HG03378 (cell line): Measurements from ENCODE around the gene GPR157.
"Not testable (repeated sequence)": the region's sequence is repeated elsewhere in the genome, so short reads cannot be mapped to it uniquely, and the experiment has no call there.

ENCODE experiments used
- ATAC-seq: cut with Tn5 transposase; IDR thresholded peaks from one replicate; pipeline ENCODE4 v1.9.1; 2021; ENCODE audit warnings: mild to moderate bottlenecking, moderate library complexity; ENCODE audit not compliant: unreplicated experiment

GPR157 gene

DNA sequence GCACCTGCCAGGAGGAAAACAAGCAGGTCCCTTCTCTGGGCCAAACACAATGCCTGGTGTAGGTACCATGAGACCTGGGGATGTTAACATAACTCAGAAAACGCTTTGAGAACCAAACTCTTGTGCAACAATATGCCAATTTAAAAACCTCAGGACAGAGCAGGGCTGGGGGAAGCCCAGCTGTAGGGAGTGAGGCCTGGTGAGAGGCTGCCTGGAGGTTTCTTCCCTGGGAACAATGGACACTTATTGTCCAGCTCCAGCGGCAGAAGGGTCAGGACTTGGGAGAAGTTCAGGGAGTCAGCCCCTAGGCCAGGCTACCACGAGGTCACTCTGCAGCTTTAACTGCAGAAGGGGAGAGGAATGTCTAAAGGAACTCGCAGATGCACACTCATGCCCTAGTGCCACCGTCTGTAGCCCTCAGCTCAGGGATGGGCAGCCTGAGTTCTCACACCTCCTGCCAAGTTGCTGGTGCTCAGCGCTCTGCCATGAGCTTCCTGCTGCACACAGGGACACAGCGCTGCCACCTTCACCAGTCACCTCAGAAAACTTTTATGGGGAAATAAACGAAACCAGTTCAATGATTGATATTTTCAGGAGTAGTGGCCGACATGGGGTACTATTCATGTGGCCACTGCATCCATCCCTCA lies 8.5 kb downstream of the GPR157 start:
- no peak for ATAC-seq

DNA sequence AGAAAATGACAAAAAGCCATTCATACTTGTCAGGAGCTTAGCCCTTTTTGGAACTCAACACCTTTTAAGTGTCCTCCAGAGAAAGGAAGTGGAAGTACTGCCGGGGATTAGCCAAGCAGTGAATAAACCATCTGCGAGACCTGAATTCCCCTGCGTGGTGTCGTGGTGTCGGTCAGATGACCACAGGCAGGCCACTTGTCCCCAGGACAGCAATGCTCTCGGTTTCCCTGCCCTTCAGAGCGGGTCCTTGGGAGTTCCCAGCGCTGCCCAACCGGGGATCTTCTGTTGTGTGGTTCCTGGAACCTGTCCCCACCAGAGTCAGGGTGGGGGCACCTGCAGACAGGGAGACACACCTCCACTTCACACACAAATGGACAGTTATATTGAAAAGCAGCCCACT lies 9.2 kb downstream of the GPR157 start:
- ATAC-seq: no peak

DNA sequence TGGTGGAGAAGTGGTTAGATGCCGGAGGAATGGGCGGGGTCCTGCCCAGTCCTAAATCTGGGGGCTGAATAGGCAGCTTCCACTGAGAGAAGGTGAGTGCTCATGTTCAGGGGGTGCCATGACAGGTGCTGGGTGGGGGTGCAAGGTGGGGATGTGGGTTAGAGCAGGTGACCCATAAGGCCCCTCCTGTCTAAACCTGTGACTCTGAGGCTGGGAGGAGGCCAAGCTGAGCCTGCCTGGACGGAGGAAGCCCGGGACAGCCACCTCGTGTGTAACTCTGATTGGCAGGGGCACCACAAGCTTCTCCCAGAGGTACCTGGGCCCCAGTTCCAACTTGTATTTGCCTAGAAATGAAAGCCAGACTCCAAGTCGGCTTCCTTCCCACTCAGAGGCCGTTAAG lies 10.7 kb downstream of the GPR157 start:
- ATAC-seq: no peak

DNA sequence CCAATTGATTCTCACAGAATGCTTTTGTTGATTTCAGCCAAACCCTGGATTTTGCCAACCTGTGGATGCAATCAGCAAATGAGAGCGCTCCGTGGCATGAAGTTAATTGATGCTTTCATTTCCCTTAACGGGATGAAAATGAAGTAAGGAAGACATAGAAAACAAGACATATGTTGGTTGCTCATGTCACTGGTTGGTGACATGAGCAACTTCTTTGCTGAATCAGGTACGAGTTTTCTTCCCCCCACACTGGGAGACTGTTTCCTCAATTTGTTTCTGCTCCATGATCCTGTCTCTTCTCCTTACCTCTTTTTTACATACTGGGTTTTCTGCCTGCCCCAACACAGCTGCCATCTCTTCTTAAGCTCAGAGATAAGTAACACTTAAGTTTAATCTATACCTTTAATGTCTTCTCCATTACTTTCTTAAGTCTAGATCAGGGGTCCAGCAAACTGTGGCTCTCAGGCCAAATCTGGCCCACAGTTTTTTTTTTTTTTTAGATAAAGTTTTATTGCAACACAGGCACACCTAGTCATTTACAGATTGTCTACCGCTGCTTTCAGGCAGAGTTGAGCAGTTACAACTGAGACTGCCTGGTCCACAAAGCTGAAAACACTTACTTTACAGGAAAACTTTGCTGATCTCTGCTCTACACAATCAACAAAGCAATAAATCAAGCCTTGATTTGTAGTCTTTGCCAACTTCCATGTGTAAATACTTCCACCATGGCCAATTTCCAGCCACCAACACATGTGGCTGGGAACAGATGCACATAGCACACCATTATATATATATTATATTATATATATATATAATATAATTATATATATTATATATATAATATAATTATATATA lies 13.3 kb downstream of the GPR157 start:
- ATAC-seq: no peak

DNA sequence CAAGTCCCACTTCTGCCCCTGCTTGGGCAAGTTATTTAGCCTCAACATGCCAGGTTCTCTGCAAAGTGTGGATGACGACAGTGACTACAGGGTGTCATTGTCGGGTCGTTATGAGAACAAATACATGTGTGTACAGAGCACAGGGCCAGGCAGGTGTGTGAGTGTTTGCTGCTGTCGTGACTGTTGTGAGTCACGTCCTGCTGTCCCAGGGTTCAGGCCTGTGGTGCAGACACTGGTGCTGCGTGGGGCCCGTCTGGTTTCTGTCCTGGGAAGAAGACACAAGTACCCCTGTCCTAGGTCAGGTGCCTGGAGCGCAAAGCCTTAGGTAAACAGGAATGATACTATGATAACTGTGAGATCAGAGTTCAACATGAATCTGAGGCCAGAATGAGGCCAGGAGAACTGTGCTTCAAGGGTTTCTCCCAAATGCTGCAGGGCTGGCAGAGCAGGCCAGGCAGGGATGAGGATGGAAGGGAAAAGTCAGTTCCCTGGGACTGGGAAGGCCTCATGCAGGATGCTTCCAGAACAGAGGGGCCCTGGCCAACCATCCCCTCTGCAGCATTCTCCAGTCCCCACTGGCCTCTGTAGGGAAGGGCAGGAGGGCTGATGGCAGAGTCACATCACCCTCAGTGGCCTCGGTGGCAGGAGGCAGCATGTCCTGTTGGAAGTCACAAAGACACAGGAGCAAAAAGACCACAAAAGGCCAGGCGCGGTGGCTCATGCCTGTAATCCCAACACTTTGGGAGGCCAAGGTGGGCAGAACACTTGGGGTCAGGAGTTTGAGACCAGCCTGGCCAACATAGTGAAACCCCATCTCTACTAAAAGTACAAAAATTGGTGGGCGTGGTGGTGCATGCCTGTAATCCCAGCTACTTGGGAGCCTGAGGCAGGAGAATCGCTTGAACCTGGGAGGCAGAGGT lies 15.7 kb downstream of the GPR157 start:
- no peak for ATAC-seq

DNA sequence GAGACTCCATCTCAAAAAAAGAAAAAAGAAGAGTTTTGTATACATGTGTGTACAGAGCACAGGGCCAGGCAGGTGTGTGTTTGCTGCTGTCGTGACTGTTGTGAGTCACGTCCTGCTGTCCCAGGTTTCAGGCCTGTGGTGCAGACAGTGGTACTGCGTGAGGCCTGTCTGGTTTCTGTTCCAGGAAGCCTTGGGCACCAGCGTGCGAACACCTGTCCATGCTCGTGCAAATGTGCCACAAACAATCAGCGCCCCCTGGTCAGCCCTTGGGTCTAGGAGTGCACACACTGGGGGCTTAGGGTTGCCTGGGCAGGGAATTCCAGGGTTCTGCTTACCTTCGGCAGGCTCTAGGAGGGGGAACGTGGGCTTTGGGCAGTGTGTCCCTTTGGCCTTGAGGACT lies 16.9 kb downstream of the GPR157 start:
- no peak for ATAC-seq

DNA sequence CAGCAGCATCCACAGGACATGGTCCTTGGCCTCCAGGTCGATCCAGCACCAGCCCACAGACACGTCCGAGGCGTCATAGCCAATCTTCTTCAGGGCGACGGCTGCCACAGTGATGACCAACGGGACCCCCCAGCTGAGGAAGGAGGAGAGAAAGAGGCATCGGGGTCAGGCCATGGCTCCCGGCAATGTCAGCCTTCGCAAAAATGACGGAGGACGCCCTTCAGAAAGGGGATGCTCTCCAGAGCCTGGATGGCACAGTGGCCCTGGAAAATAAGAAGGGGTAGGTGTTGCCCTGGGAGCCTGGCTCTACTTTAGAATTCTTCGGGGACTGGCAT lies 17.6 kb downstream of the GPR157 start:
- no peak for ATAC-seq

DNA sequence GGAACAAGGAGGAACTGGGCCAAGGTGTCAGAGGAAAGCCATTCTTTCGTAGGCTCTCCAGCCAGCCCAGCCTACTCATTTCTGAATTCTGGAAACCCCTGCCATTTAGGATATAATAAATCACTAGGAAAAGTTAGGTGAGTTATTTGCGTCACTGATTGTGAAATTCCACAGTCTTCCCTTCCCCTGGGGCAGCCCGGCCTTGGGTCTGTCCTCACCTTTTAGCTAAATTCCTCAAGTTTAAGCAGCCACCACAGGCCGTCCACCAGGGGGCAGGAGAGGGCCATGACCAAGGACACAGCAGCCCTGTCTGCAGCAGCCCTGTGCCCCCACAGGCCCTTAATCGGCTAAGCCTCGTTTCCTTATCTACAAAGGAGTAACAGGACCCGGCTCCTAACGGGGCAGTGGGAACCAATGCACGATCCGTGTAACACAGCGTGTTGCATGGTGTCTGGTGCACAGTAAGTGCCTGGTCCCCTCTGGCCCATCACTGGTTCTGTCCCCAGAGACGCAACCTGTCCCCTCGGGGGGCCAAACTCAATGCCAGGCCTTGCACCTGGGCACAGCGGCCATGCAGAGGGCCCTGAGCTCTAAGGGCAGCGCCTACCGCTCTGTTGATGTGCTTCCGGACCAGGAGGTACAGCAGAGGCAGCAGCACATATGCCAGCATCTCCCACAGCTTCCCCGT lies 18.1 kb downstream of the GPR157 start:
- ATAC-seq: no peak

DNA sequence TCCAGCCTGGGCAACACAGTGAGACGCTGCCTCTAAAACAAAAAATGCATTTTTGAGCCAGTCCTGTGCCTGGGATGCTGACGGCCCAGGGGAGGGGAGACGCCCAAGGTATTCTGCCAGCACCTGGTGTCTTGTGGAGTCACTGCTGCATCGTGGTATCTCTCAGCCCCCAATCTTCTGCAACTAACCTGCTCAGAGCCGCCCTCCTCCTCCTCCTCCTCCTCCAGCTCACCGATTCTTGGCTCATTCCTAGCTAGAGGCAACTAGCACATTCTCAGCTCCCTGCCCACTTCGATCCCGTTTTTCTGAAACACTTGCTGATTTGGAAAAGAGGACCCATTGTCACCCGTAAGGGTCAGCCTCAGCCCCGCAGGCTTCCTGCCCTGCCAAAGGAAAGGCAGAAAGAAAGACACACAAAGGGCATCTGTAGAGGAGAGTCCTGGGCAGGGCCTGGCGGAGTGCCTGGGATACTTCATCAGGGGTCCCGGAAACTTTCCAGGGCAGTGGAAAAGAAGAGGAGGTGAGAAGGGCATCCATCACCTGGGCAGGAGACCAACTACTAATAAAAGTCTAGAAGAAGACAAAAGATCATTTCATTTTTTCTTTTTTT lies 20.7 kb downstream of the GPR157 start:
- no peak for ATAC-seq

DNA sequence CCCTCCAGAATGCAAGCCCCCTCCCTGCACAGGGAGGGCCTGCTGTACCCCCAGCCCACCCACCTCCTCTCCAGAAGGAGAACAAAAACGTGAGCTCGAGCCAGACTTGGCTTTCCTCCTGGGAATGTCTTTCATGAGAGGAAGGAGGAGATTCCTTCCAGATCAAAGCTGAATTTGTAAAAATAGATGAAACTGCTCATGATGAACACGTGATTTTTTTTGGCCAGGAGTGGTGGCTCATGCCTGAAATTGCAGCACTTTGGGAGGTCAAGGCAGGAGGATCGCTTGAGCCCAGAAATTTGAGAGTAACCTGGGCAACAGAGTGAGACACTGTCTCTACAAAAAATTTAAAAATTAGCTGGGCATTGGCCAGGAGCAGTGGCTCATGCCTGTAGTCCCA lies 21.8 kb downstream of the GPR157 start:
- ATAC-seq: no peak

DNA sequence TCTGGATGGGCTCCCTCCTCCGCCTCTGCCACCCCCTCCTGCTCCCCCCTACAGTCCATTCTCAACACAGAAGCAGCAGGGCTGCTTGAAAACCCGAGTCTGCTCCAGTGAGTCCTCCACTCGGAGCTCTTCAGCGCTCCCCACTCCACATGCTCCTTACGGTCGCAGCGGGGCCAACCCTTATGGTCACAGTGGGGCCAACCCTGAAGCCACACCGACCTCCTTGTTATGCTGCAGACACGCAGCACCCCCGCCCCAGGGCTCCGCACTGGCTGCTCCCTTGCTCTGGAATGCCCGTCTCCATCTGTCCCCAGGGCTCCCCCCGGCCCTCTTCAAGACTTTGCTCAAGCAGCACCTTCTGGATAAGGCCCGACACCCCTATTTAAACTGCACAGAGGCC lies 22.6 kb downstream of the GPR157 start:
- no peak for ATAC-seq

DNA sequence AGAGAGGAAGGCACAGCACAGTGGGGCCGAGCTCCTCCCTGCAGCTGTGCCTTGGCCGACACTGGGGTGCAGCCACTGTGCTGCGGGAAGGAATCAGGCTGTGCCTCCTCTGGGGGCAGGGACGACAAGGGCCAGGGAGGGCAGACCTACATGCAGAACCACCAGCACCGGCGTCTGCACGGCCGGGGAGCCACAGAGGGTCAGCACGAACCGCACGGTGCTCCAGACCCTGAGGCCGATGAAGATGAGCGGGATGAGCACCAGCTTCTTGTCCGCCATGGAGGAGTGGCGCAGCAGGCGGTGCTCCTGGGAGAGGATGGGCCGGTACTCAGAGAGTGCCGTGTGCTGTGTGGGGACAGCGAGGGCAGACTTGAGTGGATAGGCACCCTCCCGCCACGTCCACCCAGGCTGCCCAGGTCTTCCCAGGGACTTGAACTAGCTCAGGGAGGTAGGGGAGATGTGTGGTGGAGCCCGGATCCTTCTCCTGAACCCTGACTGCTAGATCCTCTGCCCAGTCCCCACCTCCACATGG lies 23.5 kb downstream of the GPR157 start:
- ATAC-seq: no peak

DNA sequence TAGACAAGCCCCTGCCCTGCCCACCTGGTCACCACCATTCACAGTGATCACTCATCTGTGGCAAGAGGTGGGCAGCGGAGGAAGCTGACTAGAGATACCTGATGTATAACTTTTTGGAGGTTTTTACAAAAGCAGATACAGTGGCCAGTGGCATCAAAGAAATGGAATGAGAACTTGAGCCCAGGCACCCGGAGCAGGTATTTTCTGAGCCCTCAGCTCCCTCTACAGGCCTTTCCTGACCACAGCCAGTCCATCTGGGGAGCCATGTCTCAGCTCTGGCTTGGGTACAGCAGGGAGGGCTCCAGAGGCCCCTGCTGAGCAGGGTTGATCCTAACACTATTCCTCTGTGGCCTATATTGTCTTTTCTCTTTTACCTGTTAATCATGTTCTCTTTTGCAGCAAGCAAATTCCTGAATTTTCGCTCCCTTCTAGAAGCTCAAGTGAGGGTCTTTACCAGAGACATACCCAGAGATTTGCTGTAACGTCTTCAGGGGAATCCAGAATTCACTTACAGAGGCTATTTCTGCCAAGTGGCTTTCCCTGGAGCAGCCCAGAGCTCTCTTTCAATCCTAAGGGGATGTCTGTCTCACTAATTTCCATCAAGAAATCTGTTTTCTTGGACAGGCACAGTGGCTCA lies 27.3 kb downstream of the GPR157 start:
- ATAC-seq: no peak

DNA sequence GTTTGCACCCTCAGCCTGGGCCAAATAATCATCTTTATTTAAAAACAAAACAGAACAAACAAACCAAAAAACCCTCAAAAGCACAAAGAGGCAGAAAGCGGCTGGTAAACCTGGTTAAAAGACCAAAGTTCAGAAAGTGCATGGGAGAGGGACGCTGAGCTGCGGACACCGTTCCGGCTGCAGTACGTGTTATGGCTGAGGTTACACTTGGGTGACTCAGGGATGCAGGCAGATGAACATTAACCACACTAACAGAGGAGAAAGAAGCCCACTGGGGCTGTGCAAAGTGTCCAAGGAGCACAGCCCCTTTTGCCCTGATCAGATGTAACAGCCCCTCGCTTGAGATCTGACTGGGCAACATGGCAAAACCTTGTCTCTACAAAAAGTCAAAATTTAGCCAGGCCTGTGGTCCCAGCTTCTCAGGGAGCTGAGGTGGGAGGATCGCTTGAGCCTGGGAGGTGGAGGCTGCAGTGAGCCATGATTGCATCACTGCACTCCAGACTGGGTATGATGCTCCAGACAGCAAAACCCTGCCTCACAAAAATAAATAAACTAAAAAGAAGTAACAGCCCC lies 28.3 kb downstream of the GPR157 start:
- ATAC-seq: no peak

DNA sequence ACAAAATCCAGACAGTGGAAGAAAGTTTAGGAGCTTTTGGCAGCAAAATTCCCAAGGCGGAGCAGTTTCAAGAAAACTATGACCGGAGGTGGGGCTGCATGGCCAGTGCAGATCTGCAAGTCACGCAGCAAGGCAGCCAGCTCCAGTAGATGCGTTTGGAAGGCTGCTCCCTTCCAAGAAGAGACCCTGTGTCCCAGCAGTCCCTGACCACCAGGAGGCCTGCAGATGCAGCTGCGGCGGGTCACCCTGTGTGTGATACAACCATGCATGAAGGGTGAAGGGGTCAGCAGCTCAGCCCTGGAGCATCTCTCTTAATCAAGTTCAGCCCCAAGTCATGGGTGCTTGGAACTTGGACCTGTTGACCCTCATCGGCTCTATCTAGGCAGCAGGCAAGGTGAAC lies 29.3 kb downstream of the GPR157 start:
- ATAC-seq: no peak

DNA sequence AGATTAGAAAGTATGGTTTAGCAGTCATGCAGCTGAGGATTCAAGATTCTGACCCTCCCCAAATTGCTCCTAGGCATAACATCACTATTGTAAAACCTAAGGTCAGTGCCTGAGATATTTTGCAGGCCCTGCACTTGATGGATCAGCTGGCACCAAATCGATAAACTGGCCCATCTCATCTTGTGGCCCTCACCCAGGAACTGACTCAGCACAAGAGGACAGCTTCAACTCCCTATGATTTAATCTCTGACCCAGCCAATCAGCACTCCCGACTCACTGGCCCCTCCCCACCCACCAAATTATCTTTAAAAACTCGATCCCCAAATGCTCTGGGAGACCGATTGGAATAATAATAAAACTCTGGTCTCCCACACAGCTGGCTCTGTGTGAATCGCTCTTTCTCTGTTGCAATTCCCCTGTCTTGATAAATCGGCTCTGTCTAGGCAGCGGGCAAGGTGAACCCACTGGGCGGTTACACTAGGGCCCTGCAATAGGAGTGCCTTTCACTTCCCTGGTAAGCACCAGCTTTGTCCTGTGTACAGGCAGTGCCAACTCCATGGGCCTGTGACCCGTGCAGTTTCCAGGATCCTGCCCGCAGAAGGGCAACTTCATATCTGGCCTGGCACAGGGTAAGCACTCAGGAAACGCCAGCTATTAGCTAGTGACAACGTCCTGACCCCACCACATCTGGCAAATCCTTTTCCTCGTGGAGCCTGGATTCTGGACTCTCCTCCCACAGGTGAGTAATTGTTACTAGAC lies 30.8 kb downstream of the GPR157 start:
- no peak for ATAC-seq

DNA sequence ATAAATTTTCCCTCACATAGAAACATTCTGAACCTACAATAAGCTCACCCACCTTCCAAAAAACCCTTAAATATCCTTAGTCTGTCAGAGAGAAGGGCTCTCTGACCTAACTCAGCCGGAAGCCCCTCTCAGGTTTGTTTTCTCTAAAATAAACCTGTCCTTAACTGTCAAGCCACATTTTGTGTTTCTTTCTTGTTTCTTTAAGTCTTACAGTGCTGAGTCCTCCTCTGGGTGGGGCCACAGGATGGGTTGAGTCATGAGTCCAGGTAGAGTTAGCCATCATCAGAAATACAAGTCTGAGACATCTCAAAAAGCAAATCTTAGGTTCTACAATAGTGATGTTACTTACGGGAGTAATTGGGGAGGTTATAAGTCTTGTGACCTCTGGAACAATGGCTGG lies 33.1 kb downstream of the GPR157 start:
- no peak for ATAC-seq

DNA sequence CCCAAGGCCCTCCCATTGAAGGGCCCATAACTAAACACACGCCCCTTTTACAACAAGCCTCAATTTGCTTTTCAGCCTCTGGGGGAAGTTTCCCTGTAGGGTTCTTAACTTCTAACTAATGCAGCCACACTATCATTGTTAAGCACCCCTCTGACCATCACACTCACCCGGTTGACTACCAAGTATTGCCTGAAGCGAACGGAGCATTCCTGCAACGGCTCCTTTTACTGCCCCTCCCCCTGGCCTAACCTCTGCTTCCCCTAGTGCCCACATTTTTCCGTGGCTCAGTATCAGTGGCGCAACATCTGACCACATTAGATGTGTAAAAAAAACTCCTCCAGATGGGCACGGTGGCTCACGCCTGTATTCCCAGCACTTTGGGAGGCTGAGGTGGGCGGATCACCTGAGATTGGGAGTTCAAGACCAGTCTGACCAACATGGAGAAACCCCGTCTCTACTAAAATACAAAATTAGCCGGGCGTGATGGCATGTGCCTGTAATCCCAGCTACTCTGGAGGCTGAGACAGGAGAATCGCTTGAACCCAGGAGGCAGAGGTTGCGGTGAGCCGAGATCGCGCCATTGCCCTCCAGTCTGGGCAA lies 34.8 kb downstream of the GPR157 start:
- not testable (repeated sequence) for ATAC-seq
